22Rv1 (cell line): ENCODE data around the gene PIK3CD.

Experiments used
- CTCF ChIP-seq: fragments of 450-650 bp; IDR thresholded peaks from 2 replicates; pipeline ENCODE4 v1.5.1; 2017; ENCODE audit warnings: mild to moderate bottlenecking
- ZFX ChIP-seq: fragments of 450-650 bp; IDR thresholded peaks from 2 replicates; pipeline ENCODE4 v1.6.1; 2017; ENCODE audit warnings: antibody characterized with exemption, borderline replicate concordance

- no peak for TF ChIP-seq CTCF
- TF ChIP-seq ZFX: no peak
Observed at GRCh38 chr1:9744106-9744799, 92.7 kb downstream of the PIK3CD start.
